Mesenchymal stem cell (in vitro differentiated cells and primary cell): Measurements from ENCODE around the gene ACSF2.
"Not testable (repeated sequence)": the region's sequence is repeated elsewhere in the genome, so short reads cannot be mapped to it uniquely, and the experiment has no call there.

Experiments
- DNase-seq: peaks from one replicate; pipeline ENCODE4 v3.0.0-alpha.2; 2013
- H2AFZ ChIP-seq: one replicate; pipeline ENCODE4 v1.6.1; 2013; ENCODE audit warnings: low read depth, mild to moderate bottlenecking, control low read depth, inconsistent platforms, low read length, moderate library complexity
- H2AK5ac ChIP-seq: 2 replicates; pipeline ENCODE4 v1.6.1; 2013; ENCODE audit warnings: low read length, moderate library complexity, mild to moderate bottlenecking, inconsistent platforms; ENCODE audit not compliant: severe bottlenecking
- H2BK120ac ChIP-seq: one replicate; pipeline ENCODE4 v1.6.1; 2013; ENCODE audit warnings: low read depth, mild to moderate bottlenecking, inconsistent platforms, low read length, moderate library complexity
- H2BK12ac ChIP-seq, 2 experiments: one replicate each; pipeline ENCODE4 v1.6.1; 2013; ENCODE audit warnings: inconsistent platforms in 2 of 2, low read length in 2 of 2, mild to moderate bottlenecking in 2 of 2, moderate library complexity in 2 of 2, control low read depth in 1 of 2
- H2BK15ac ChIP-seq: one replicate; pipeline ENCODE4 v1.6.1; 2013; ENCODE audit warnings: mild to moderate bottlenecking, low read depth, inconsistent platforms; ENCODE audit not compliant: poor library complexity, severe bottlenecking
- H2BK5ac ChIP-seq: 2 replicates; pipeline ENCODE4 v1.6.1; 2013; ENCODE audit warnings: low read depth, mild to moderate bottlenecking, low read length, control low read depth, inconsistent platforms; ENCODE audit not compliant: poor library complexity, severe bottlenecking
- H3K14ac ChIP-seq, 2 experiments: one replicate each; pipeline ENCODE4 v1.6.1; 2013; ENCODE audit warnings: inconsistent platforms in 2 of 2, low read length in 2 of 2, control low read depth in 1 of 2, mild to moderate bottlenecking in 1 of 2, moderate library complexity in 1 of 2
- H3K18ac ChIP-seq, 2 experiments: one replicate each; pipeline ENCODE4 v1.6.1; 2013; ENCODE audit warnings: inconsistent platforms in 2 of 2, low read length in 2 of 2, control low read depth in 1 of 2, low read depth in 1 of 2, mild to moderate bottlenecking in 1 of 2
- H3K23ac ChIP-seq, 2 experiments: one replicate each; pipeline ENCODE4 v1.6.1; 2013; ENCODE audit warnings: inconsistent platforms in 2 of 2, low read length in 2 of 2, mild to moderate bottlenecking in 2 of 2, moderate library complexity in 2 of 2, control low read depth in 1 of 2
- H3K27ac ChIP-seq: 2 replicates; pipeline ENCODE4 v1.5.1; 2013; ENCODE audit warnings: mild to moderate bottlenecking, moderate library complexity, low read length, control low read depth, inconsistent platforms; ENCODE audit not compliant: poor library complexity, severe bottlenecking
- H3K27me3 ChIP-seq, 2 experiments: 2 replicates each; pipeline versions ENCODE4 v1.6.1 to v1.7.0; 2013; ENCODE audit warnings: low read length in 2 of 2, mild to moderate bottlenecking in 2 of 2, moderate library complexity in 2 of 2, control low read depth in 1 of 2, inconsistent platforms in 1 of 2; ENCODE audit not compliant: control insufficient read depth in 1 of 2, insufficient read depth in 1 of 2
- H3K36me3 ChIP-seq, 2 experiments: 2 replicates each; pipeline versions ENCODE4 v1.6.1 to v1.7.0; 2013; ENCODE audit warnings: low read length in 2 of 2, control low read depth in 1 of 2, inconsistent platforms in 1 of 2, low read depth in 1 of 2, mild to moderate bottlenecking in 1 of 2; ENCODE audit not compliant: insufficient read depth in 2 of 2, control insufficient read depth in 1 of 2
- H3K4ac ChIP-seq, 2 experiments: one replicate each; pipeline ENCODE4 v1.6.1; 2013; ENCODE audit warnings: inconsistent platforms in 2 of 2, low read length in 2 of 2, mild to moderate bottlenecking in 2 of 2, moderate library complexity in 2 of 2, control low read depth in 1 of 2, low read depth in 1 of 2
- H3K4me1 ChIP-seq: 2 replicates; pipeline ENCODE4 v1.6.1; 2013; ENCODE audit warnings: low read depth, low read length, control low read depth; ENCODE audit not compliant: control insufficient read depth, insufficient read depth
- H3K4me2 ChIP-seq: 2 replicates; pipeline ENCODE4 v1.6.1; 2013; ENCODE audit warnings: low read length, mild to moderate bottlenecking, inconsistent platforms; ENCODE audit not compliant: poor library complexity, severe bottlenecking
- H3K4me3 ChIP-seq, 2 experiments: 2 replicates each; pipeline versions ENCODE4 v1.5.1 to v1.7.0; 2013; ENCODE audit warnings: low read length in 2 of 2, mild to moderate bottlenecking in 2 of 2, control low read depth in 1 of 2, low read depth in 1 of 2; ENCODE audit not compliant: insufficient read depth in 1 of 2
- H3K79me1 ChIP-seq: replicated peaks from 2 replicates; pipeline ENCODE4 v1.6.1; 2013; ENCODE audit warnings: mild to moderate bottlenecking, control low read depth, low read length, inconsistent platforms; ENCODE audit not compliant: poor library complexity, severe bottlenecking
- H3K9ac ChIP-seq: 2 replicates; pipeline ENCODE4 v1.7.0; 2013; ENCODE audit warnings: mild to moderate bottlenecking, low read length, moderate library complexity
- H3K9me3 ChIP-seq: 2 replicates; pipeline ENCODE4 v1.7.0; 2013; ENCODE audit warnings: mild to moderate bottlenecking, low read length; ENCODE audit not compliant: control insufficient read depth
- H4K8ac ChIP-seq: one replicate; pipeline ENCODE4 v1.6.1; 2013; ENCODE audit warnings: inconsistent platforms, mild to moderate bottlenecking, low read length, moderate library complexity
- H4K91ac ChIP-seq: one replicate; pipeline ENCODE4 v1.6.1; 2013; ENCODE audit warnings: mild to moderate bottlenecking, low read length, inconsistent platforms
- WGBS: methylation state at CpG from one replicate; pipeline ENCODE4 v1.1.7; 2013; ENCODE audit warnings: mixed read lengths; 5-methylcytosine and 5-hydroxymethylcytosine counted together

ACSF2 gene

GRCh38 chr17:50419577-50419976, 6.4 kb upstream of the ACSF2 start:
- H3K27ac ChIP-seq, H2AFZ ChIP-seq, H3K79me1 ChIP-seq, H3K23ac ChIP-seq, H2BK5ac ChIP-seq, H3K14ac ChIP-seq, H3K4me2 ChIP-seq, H3K36me3 ChIP-seq, H2BK120ac ChIP-seq, H2BK12ac ChIP-seq, H3K9me3 ChIP-seq, H3K9ac ChIP-seq, H3K4ac ChIP-seq, H3K4me3 ChIP-seq, H3K4me1 ChIP-seq, H2AK5ac ChIP-seq, H4K91ac ChIP-seq, H3K18ac ChIP-seq, H3K27me3 ChIP-seq, DNase-seq, H4K8ac ChIP-seq, H2BK15ac ChIP-seq: not testable (repeated sequence)
- 96% methylated on average over 10 of the region's 10 CpGs for WGBS

- Histone ChIP-seq H3K4me2 (no peak overlapping the region), H4K8ac (no peak overlapping the region), H3K9me3 (no peaks in the 10 kb centered on the region), H3K14ac (peak overlapping the region in 1 of 2 experiments; percentile 15), H3K23ac (no peak overlapping the region), H2BK12ac (no peak overlapping the region), H3K4me1 (peaks cover 18% of the 10 kb centered on the region), H3K18ac (no peak overlapping the region), H3K4ac (no peak overlapping the region), H3K4me3 (peak overlapping the region in 1 of 2 experiments; percentile 70), H3K9ac (peak overlapping the region; percentile 83), H2BK15ac (no peak overlapping the region), H2BK120ac (no peak overlapping the region), H3K27ac (no peak overlapping the region), H4K91ac (no peak overlapping the region), H2AK5ac (no peak overlapping the region), H3K36me3 (no peaks in the 10 kb centered on the region), H2BK5ac (no peak overlapping the region), H3K27me3 (no peaks in the 10 kb centered on the region), H3K79me1 (no peaks in the 10 kb centered on the region), H2AFZ (no peak overlapping the region)
- WGBS: 95% methylated on average over 6 of the region's 6 CpGs
- DNase-seq: no peak
These were observed 5.5 kb upstream of the ACSF2 start for GRCh38 chr17:50420419-50421112.

GRCh38 chr17:50421308-50422051, 4.5 kb upstream of the ACSF2 start:
- H3K4me3 ChIP-seq: peak overlapping the region in 1 of 2 experiments; percentile 70
- peaks cover 21% of the 10 kb centered on the region for H3K4me1 ChIP-seq
- H3K4me2 ChIP-seq: peak overlapping the region; percentile 28
- no peaks in the 10 kb centered on the region for H3K27me3 ChIP-seq
- no peak overlapping the region for H3K14ac ChIP-seq
- H3K9ac ChIP-seq: peak overlapping the region; percentile 83
- no peak overlapping the region for H2BK12ac ChIP-seq
- no peak overlapping the region for H3K18ac ChIP-seq
- no peak overlapping the region for H2AK5ac ChIP-seq
- H3K9me3 ChIP-seq: no peaks in the 10 kb centered on the region
- H2BK120ac ChIP-seq: no peak overlapping the region
- no peak overlapping the region for H2AFZ ChIP-seq
- DNase-seq: peak; percentile 34
- no peaks in the 10 kb centered on the region for H3K36me3 ChIP-seq
- H3K79me1 ChIP-seq: no peaks in the 10 kb centered on the region
- no peak overlapping the region for H4K8ac ChIP-seq
- H2BK5ac ChIP-seq: no peak overlapping the region
- no peak overlapping the region for H2BK15ac ChIP-seq
- 95% methylated on average over 2 of the region's 3 CpGs for WGBS
- H3K27ac ChIP-seq: no peak overlapping the region
- no peak overlapping the region for H3K23ac ChIP-seq
- H4K91ac ChIP-seq: no peak overlapping the region
- no peak overlapping the region for H3K4ac ChIP-seq

GRCh38 chr17:50422738-50423137, 3.3 kb upstream of the ACSF2 start:
- no peak overlapping the region for H3K14ac ChIP-seq
- H4K8ac ChIP-seq: no peak overlapping the region
- no peak overlapping the region for H3K4me3 ChIP-seq
- no peak overlapping the region for H2AFZ ChIP-seq
- no peak overlapping the region for H2BK5ac ChIP-seq
- no peak overlapping the region for H3K9ac ChIP-seq
- H3K23ac ChIP-seq: no peak overlapping the region
- no peaks in the 10 kb centered on the region for H3K36me3 ChIP-seq
- H2BK15ac ChIP-seq: no peak overlapping the region
- H3K4ac ChIP-seq: no peak overlapping the region
- no peak overlapping the region for H3K27ac ChIP-seq
- H3K4me2 ChIP-seq: no peak overlapping the region
- no peak overlapping the region for H4K91ac ChIP-seq
- H3K4me1 ChIP-seq: peaks cover 26% of the 10 kb centered on the region
- H2BK120ac ChIP-seq: no peak overlapping the region
- H3K18ac ChIP-seq: no peak overlapping the region
- no CpG with 5 or more reads among the region's 2 CpGs for WGBS
- H2BK12ac ChIP-seq: no peak overlapping the region
- H2AK5ac ChIP-seq: no peak overlapping the region
- no peak for DNase-seq
- H3K79me1 ChIP-seq: peaks cover under 1% of the 10 kb centered on the region
- H3K9me3 ChIP-seq: no peaks in the 10 kb centered on the region
- H3K27me3 ChIP-seq: no peaks in the 10 kb centered on the region
